ENCODE data around the gene ADAMTS9. TPM values are rescaled to one million over a fixed set of nuclear protein-coding genes. Genes with fewer than 3 reads are reported as not detected.

The ADAMTS9 gene, protein sequence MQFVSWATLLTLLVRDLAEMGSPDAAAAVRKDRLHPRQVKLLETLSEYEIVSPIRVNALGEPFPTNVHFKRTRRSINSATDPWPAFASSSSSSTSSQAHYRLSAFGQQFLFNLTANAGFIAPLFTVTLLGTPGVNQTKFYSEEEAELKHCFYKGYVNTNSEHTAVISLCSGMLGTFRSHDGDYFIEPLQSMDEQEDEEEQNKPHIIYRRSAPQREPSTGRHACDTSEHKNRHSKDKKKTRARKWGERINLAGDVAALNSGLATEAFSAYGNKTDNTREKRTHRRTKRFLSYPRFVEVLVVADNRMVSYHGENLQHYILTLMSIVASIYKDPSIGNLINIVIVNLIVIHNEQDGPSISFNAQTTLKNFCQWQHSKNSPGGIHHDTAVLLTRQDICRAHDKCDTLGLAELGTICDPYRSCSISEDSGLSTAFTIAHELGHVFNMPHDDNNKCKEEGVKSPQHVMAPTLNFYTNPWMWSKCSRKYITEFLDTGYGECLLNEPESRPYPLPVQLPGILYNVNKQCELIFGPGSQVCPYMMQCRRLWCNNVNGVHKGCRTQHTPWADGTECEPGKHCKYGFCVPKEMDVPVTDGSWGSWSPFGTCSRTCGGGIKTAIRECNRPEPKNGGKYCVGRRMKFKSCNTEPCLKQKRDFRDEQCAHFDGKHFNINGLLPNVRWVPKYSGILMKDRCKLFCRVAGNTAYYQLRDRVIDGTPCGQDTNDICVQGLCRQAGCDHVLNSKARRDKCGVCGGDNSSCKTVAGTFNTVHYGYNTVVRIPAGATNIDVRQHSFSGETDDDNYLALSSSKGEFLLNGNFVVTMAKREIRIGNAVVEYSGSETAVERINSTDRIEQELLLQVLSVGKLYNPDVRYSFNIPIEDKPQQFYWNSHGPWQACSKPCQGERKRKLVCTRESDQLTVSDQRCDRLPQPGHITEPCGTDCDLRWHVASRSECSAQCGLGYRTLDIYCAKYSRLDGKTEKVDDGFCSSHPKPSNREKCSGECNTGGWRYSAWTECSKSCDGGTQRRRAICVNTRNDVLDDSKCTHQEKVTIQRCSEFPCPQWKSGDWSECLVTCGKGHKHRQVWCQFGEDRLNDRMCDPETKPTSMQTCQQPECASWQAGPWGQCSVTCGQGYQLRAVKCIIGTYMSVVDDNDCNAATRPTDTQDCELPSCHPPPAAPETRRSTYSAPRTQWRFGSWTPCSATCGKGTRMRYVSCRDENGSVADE (N-terminal part only)
- total RNA-seq, result 10 to 100 TPM in 2 of 4 donors, 1 to 10 TPM in 2; 6.3 to 20.1 (median 13.0) TPM

DNA sequence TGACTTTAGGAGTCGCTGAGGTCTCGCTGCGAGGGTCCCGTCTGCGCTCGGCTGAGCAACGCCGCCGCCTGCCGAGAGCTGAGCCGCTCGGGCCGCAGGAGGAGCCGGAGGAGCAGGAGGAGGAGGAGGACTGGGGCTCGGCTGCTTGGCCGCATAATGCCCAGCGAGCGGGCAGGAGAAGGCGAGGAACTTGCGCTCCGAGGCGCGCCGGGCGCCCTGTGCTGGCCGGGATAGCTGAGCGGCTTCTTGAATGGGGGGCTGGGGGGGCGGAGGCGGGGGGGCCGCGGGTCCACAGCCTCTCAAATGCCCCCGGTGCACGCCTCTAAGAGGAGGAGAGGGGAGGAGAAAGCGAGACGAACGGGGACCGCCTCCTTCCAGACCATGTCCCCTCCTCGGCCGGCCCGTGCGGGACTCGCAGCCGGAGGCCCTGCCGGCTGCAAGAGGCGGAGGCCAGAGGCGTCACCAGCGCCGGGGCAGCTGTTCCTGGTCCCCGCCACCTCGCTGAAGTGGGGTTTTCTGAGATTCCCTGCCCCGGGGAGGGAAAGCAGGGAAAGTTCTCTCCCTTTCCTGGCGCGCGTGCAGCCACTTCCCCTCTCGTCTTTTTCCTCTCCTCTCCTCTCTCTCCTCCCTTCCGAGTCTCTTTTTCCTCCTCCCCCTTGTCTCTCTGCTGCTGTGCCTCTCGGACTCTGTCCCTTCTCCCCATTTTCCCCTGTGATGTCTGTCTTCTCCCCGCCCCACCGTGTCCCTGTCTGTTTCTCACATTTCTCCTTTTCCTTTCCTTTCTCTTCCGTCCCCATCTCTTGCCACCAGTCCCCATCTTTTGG is at the start of gene ADAMTS9:
TSS of gene ADAMTS9 (minus strand) at position 220 of the 824 bp plus-strand sequence. CDS start 343 bp downstream, outside the sequence.
- Histone ChIP-seq H3K9me3 (no peaks in the 10 kb centered on the region), H3K36me3 (no peaks in the 10 kb centered on the region), H3K27me3 (peaks cover 23% of the 10 kb centered on the region), H3K4me1 (peaks cover 0 to 18% (median 9%) of the 10 kb centered on the region in 4 donors), H3K27ac (peak within 1 kb of the TSS; percentile 90 to 96 (median 92)), H3K4me3 (peak within 1 kb of the TSS; percentile 51 to 66 (median 59))
- TF ChIP-seq POLR2AphosphoS5 (IDR thresholded peaks at IDR 0.05), result peak; percentile 50 to 92 (median 62)
- no peak for TF ChIP-seq EP300 (IDR thresholded peaks at IDR 0.05; ENCODE audit: low read depth)
- TF ChIP-seq, protein P1, sequence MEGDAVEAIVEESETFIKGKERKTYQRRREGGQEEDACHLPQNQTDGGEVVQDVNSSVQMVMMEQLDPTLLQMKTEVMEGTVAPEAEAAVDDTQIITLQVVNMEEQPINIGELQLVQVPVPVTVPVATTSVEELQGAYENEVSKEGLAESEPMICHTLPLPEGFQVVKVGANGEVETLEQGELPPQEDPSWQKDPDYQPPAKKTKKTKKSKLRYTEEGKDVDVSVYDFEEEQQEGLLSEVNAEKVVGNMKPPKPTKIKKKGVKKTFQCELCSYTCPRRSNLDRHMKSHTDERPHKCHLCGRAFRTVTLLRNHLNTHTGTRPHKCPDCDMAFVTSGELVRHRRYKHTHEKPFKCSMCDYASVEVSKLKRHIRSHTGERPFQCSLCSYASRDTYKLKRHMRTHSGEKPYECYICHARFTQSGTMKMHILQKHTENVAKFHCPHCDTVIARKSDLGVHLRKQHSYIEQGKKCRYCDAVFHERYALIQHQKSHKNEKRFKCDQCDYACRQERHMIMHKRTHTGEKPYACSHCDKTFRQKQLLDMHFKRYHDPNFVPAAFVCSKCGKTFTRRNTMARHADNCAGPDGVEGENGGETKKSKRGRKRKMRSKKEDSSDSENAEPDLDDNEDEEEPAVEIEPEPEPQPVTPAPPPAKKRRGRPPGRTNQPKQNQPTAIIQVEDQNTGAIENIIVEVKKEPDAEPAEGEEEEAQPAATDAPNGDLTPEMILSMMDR (IDR thresholded peaks at IDR 0.05), result no peak
- TF ChIP-seq POLR2A (IDR thresholded peaks at IDR 0.05), result peak; percentile 49
- in situ Hi-C loops (cut with MboI; ENCODE audit: low pct_ligation_motif_present in 1 of 4, low pct_unique_long_range_greater_than_20kb in 1 of 4, low sequenced_read_pairs in 3 of 4) (loop anchor here in 1 of 4 donors (25.0 kb wide), 1 partner anchor 724 kb away; no protein-coding TSS in a partner anchor), intact Hi-C loops (cut with DNase I; ENCODE audit: low total_unique reads) (loop anchor here (2.0 to 10.0 kb wide), 3 partner anchors 53 to 159 kb away; no protein-coding TSS in a partner anchor)
- peak; percentile 57 for DNase-seq
- WGBS, 2 donors (ENCODE audit: low coverage in 1 of 2), result 0 to 18% methylated on average over 6 to 48 of the region's 60 CpGs

DNA sequence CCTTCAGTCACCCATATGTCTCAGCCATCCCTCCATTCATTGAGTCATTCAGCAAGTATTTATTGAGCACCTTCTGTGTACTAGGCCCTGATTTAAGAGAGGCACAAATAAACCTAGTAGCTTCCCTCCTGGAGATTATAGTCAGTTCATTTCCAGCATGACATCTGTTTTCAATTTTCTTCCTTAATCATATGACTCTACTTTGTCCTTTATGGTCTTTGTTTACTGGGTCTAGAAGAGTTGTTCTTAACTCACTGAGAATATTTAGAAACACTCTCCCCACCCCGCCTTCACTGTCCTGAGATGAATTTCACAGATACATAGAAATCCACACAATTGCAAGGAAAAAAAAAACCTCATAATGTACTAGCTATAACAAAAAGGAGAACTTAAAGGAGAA is 44.8 kb upstream of the ADAMTS9 start:
- intact Hi-C loops (cut with DNase I; ENCODE audit: low total_unique reads) (no loop called here), in situ Hi-C loops (cut with MboI; ENCODE audit: low pct_ligation_motif_present in 1 of 4, low pct_unique_long_range_greater_than_20kb in 1 of 4, low sequenced_read_pairs in 3 of 4) (no loop called here)
- Histone ChIP-seq H3K27me3 (no peaks in the 10 kb centered on the region), H3K27ac (no peak overlapping the region), H3K4me3 (no peak overlapping the region), H3K4me1 (peaks cover 0 to 4% (median 0%) of the 10 kb centered on the region in 4 donors), H3K9me3 (no peaks in the 10 kb centered on the region), H3K36me3 (no peaks in the 10 kb centered on the region)
- no peak for TF ChIP-seq POLR2A (IDR thresholded peaks at IDR 0.05)
- no peak for TF ChIP-seq POLR2AphosphoS5 (IDR thresholded peaks at IDR 0.05)
- TF ChIP-seq EP300 (IDR thresholded peaks at IDR 0.05; ENCODE audit: low read depth), result no peak
- TF ChIP-seq, protein P1 (IDR thresholded peaks at IDR 0.05), result no peak
- DNase-seq, result no peak
- 77 to 86% methylated on average over 1 of the region's 1 CpG for WGBS, 2 donors (ENCODE audit: low coverage in 1 of 2)

DNA sequence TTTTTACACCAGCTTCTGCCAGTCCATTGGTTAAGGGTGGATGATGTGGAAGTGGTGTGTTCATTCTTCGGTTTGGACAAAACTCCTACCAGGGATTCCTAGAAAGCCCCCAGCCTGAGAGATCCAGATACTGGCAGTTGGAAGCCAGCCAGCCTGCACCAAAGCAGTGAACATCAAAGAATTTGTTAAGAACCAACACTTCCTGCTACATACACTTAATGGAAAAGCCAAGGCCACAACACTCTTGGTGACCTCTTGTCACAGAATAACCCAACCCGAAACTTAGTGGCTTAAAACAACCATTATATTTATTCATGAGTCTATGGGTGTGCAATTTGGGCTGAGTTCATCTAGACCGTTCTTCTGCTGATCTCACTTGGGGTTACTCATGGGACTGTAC is 42.9 kb upstream of the ADAMTS9 start:
- intact Hi-C loops (cut with DNase I; ENCODE audit: low total_unique reads) (no loop called here), in situ Hi-C loops (cut with MboI; ENCODE audit: low pct_ligation_motif_present in 1 of 4, low pct_unique_long_range_greater_than_20kb in 1 of 4, low sequenced_read_pairs in 3 of 4) (no loop called here)
- TF ChIP-seq POLR2AphosphoS5 (IDR thresholded peaks at IDR 0.05), result no peak
- no peak for TF ChIP-seq POLR2A (IDR thresholded peaks at IDR 0.05)
- TF ChIP-seq, protein P1 (IDR thresholded peaks at IDR 0.05), result no peak
- TF ChIP-seq EP300 (IDR thresholded peaks at IDR 0.05; ENCODE audit: low read depth), result no peak
- Histone ChIP-seq H3K4me1 (peaks cover 0 to 4% (median 0%) of the 10 kb centered on the region in 4 donors), H3K4me3 (no peak overlapping the region), H3K9me3 (no peaks in the 10 kb centered on the region), H3K36me3 (no peaks in the 10 kb centered on the region), H3K27me3 (no peaks in the 10 kb centered on the region), H3K27ac (no peak overlapping the region)
- DNase-seq, result no peak
- 50 to 62% methylated on average over 1 to 3 of the region's 3 CpGs for WGBS, 2 donors (ENCODE audit: low coverage in 1 of 2)
